ENCODE data around the gene UBAC2.

UBAC2 gene

GRCh38 chr13:99315186-99315585 is 114.5 kb downstream of the UBAC2 start:
- DNase-seq = no peak

GRCh38 chr13:99316224-99316623 is 115.6 kb downstream of the UBAC2 start:
- DNase-seq = no peak

- DNase-seq = no peak
Observed at GRCh38 chr13:99316657-99317256, 116.1 kb downstream of the UBAC2 start.

GRCh38 chr13:99320693-99321481 is 120.2 kb downstream of the UBAC2 start:
- no peak for DNase-seq

GRCh38 chr13:99321709-99322108 is 121.1 kb downstream of the UBAC2 start:
- no peak for DNase-seq

GRCh38 chr13:99322297-99323103 is 121.8 kb downstream of the UBAC2 start:
- DNase-seq = no peak

- no peak for DNase-seq
Observed at GRCh38 chr13:99323488-99323887, 122.8 kb downstream of the UBAC2 start.

- no peak for DNase-seq
Observed at GRCh38 chr13:99326012-99326411, 125.4 kb downstream of the UBAC2 start.

- no peak for DNase-seq
Observed at GRCh38 chr13:99327126-99327525, 126.5 kb downstream of the UBAC2 start.

GRCh38 chr13:99327761-99328160 is 127.1 kb downstream of the UBAC2 start:
- DNase-seq = no peak

GRCh38 chr13:99329477-99329876 is 128.8 kb downstream of the UBAC2 start:
- no peak for DNase-seq

GRCh38 chr13:99330942-99331341 is 130.3 kb downstream of the UBAC2 start:
- no peak for DNase-seq

GRCh38 chr13:99331881-99332293 is 131.2 kb downstream of the UBAC2 start:
- no peak for DNase-seq

GRCh38 chr13:99332456-99332855 is 131.8 kb downstream of the UBAC2 start:
- DNase-seq = no peak

GRCh38 chr13:99334221-99334620 is 133.6 kb downstream of the UBAC2 start:
- no peak for DNase-seq

- no peak for DNase-seq
Observed at GRCh38 chr13:99335087-99335486, 134.4 kb downstream of the UBAC2 start.

GRCh38 chr13:99335603-99336002 is 134.9 kb downstream of the UBAC2 start:
- DNase-seq = no peak

- no peak for DNase-seq
Observed at GRCh38 chr13:99339230-99339721, 138.6 kb downstream of the UBAC2 start.

GRCh38 chr13:99339736-99340397 is 139.2 kb downstream of the UBAC2 start:
- no peak for DNase-seq

- DNase-seq = no peak
Observed at GRCh38 chr13:99340638-99341037, 140.0 kb downstream of the UBAC2 start.

- no peak for DNase-seq
Observed at GRCh38 chr13:99341969-99342722, 141.5 kb downstream of the UBAC2 start.

GRCh38 chr13:99342723-99343315 is 142.2 kb downstream of the UBAC2 start:
- no peak for DNase-seq
